DOHH2 (cell line): ENCODE measurements around the gene GALNTL6.

Experiments
- H3F3A ChIP-seq: fragments of 200-600 bp; sonication (generic), shearing (Covaris generic); 2 replicates; pipeline ENCODE4 v1.6.0; 2016; ENCODE audit warnings: antibody characterized with exemption, mild to moderate bottlenecking; ENCODE audit not compliant: control insufficient read depth, insufficient read depth
- H3K27ac ChIP-seq: fragments of 200-600 bp; sonication (generic); 2 replicates; pipeline ENCODE4 v1.5.1; 2014; ENCODE audit warnings: low read depth, mild to moderate bottlenecking, low read length, moderate library complexity
- H3K27me3 ChIP-seq: fragments of 200-600 bp; sonication (generic); 2 replicates; pipeline ENCODE4 v1.6.1; 2014; ENCODE audit warnings: mild to moderate bottlenecking, low read length, mixed read lengths; ENCODE audit not compliant: control insufficient read depth
- H3K36me3 ChIP-seq: fragments of 200-600 bp; sonication (generic); 2 replicates; pipeline ENCODE4 v1.6.1; 2014; ENCODE audit warnings: mild to moderate bottlenecking, low read length, moderate library complexity, mixed read lengths; ENCODE audit not compliant: control insufficient read depth
- H3K4me1 ChIP-seq: fragments of 200-600 bp; sonication (generic); 2 replicates; pipeline ENCODE4 v1.6.1; 2014; ENCODE audit warnings: mild to moderate bottlenecking, low read length, mixed read lengths; ENCODE audit not compliant: control insufficient read depth
- H3K4me2 ChIP-seq: fragments of 200-600 bp; sonication (generic); 2 replicates; pipeline ENCODE4 v1.6.0; 2014; ENCODE audit warnings: mild to moderate bottlenecking, low read length, moderate library complexity
- H3K4me3 ChIP-seq: fragments of 200-600 bp; sonication (generic); 2 replicates; pipeline ENCODE4 v1.5.1; 2014; ENCODE audit warnings: mild to moderate bottlenecking, low read length, mixed read lengths
- H3K79me2 ChIP-seq: fragments of 200-600 bp; sonication (generic); 2 replicates; pipeline ENCODE4 v1.6.1; 2014; ENCODE audit warnings: mild to moderate bottlenecking, low read length, mixed read lengths; ENCODE audit not compliant: control insufficient read depth
- H3K9me2 ChIP-seq: fragments of 200-600 bp; sonication (generic); replicated peaks from 2 replicates; pipeline ENCODE4 v1.6.1; 2014; ENCODE audit warnings: mild to moderate bottlenecking, low read length, mixed read lengths; ENCODE audit not compliant: control insufficient read depth
- H3K9me3 ChIP-seq: fragments of 200-600 bp; sonication (generic); 2 replicates; pipeline ENCODE4 v1.6.1; 2014; ENCODE audit warnings: antibody characterized with exemption, low read length, mixed read lengths; ENCODE audit not compliant: control insufficient read depth, insufficient read depth
- H4K20me1 ChIP-seq: fragments of 200-600 bp; sonication (generic); 2 replicates; pipeline ENCODE4 v1.6.0; 2014; ENCODE audit warnings: low read depth, mild to moderate bottlenecking, antibody characterized with exemption, low read length, moderate library complexity; ENCODE audit not compliant: control insufficient read depth, insufficient read depth
- EZH2phosphoT487 ChIP-seq: fragments of 200-600 bp; sonication (generic); IDR thresholded peaks from 2 replicates; pipeline ENCODE4 v1.6.1; 2017; ENCODE audit warnings: borderline replicate concordance, mild to moderate bottlenecking, antibody characterized with exemption, low read length, moderate library complexity, mixed read lengths
- TF ChIP-seq, protein P1 (sequence below): fragments of 200-600 bp; sonication (generic); IDR thresholded peaks from one replicate; pipeline ENCODE4 v1.5.1; 2014; ENCODE audit warnings: antibody characterized with exemption, mild to moderate bottlenecking, low read depth, low read length; ENCODE audit not compliant: poor library complexity, severe bottlenecking

GALNTL6 gene

DNA sequence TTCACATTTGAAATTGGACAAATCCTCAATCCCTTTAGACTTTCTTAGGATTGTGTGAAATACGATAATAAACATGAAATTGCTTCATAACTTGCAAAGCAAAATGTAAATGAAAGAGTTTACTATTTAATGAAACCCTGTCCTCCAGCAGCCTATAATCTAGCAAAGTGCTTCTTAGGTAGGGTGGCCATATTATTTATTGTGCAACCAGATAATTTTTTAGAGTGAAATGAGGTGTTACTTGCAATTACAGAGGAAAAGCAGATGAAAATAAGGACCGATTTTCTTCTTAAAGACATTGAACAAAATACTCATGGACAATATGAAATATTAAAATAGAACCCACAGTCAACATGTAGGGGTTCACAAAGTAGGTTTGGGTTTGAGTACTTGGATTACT is 1239.2 kb downstream of the GALNTL6 start:
- H3F3A ChIP-seq, result no peaks in the 10 kb centered on the region
- no peak overlapping the region for H3K4me3 ChIP-seq
- no peaks in the 10 kb centered on the region for H3K79me2 ChIP-seq
- H3K27me3 ChIP-seq, result peaks cover 19% of the 10 kb centered on the region
- H3K9me3 ChIP-seq, result no peaks in the 10 kb centered on the region
- H3K4me2 ChIP-seq, result no peak overlapping the region
- H3K9me2 ChIP-seq, result no peaks in the 10 kb centered on the region
- no peaks in the 10 kb centered on the region for H3K36me3 ChIP-seq
- no peak overlapping the region for H3K27ac ChIP-seq
- TF ChIP-seq, protein P1, sequence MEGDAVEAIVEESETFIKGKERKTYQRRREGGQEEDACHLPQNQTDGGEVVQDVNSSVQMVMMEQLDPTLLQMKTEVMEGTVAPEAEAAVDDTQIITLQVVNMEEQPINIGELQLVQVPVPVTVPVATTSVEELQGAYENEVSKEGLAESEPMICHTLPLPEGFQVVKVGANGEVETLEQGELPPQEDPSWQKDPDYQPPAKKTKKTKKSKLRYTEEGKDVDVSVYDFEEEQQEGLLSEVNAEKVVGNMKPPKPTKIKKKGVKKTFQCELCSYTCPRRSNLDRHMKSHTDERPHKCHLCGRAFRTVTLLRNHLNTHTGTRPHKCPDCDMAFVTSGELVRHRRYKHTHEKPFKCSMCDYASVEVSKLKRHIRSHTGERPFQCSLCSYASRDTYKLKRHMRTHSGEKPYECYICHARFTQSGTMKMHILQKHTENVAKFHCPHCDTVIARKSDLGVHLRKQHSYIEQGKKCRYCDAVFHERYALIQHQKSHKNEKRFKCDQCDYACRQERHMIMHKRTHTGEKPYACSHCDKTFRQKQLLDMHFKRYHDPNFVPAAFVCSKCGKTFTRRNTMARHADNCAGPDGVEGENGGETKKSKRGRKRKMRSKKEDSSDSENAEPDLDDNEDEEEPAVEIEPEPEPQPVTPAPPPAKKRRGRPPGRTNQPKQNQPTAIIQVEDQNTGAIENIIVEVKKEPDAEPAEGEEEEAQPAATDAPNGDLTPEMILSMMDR, result no peak
- TF ChIP-seq EZH2phosphoT487, result no peak
- no peaks in the 10 kb centered on the region for H4K20me1 ChIP-seq
- H3K4me1 ChIP-seq, result no peaks in the 10 kb centered on the region

DNA sequence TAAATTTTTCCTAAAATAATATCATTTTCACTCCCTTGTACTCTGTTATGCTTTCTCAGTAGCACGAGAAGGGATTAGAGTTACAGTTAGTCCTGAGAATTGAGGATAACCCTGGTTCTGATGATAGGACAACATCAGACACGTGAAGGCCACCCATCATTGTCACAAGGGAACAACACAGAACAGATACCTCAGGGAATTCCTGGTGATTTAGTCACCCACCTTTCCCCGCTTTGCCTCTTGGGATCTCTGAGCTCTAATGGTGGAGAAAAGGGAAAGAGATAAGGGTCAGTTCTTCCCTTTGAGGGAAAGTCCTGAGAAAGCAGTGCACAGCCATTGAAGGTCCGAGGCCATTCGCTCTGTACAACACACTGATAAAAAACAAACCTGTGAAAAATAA is 1243.1 kb downstream of the GALNTL6 start:
- Histone ChIP-seq H3K79me2 (no peaks in the 10 kb centered on the region), H3K4me1 (no peaks in the 10 kb centered on the region), H3K9me3 (no peaks in the 10 kb centered on the region), H3K4me3 (no peak overlapping the region), H3F3A (no peaks in the 10 kb centered on the region), H4K20me1 (no peaks in the 10 kb centered on the region), H3K27me3 (peaks cover 16% of the 10 kb centered on the region), H3K4me2 (no peak overlapping the region), H3K27ac (no peak overlapping the region), H3K9me2 (no peaks in the 10 kb centered on the region), H3K36me3 (no peaks in the 10 kb centered on the region)
- TF ChIP-seq, protein P1, result no peak
- no peak for TF ChIP-seq EZH2phosphoT487

DNA sequence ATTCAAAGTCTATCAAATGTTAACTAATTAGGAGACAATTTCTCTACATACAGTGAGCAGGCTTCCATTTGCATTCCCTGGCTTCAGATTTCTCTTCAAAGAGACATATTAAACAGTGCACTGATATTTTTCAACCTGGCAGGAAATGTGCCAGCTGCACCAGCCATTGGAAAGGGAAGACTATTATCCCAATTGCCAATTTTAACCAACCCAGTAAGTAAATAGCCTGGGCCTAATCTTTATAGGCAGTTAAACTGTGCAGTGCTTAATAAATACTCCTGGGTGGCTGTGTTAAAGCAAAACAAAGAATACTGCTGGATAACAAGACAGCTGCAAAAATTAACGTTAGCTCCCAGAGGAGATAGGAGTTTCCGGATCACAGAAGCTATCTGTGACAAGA is 1243.5 kb downstream of the GALNTL6 start:
- Histone ChIP-seq H3K4me3 (no peak overlapping the region), H3K36me3 (no peaks in the 10 kb centered on the region), H3K27ac (no peak overlapping the region), H3K9me3 (no peaks in the 10 kb centered on the region), H3F3A (no peaks in the 10 kb centered on the region), H3K4me2 (no peak overlapping the region), H3K79me2 (no peaks in the 10 kb centered on the region), H3K9me2 (no peaks in the 10 kb centered on the region), H3K4me1 (no peaks in the 10 kb centered on the region), H4K20me1 (no peaks in the 10 kb centered on the region), H3K27me3 (peaks cover 16% of the 10 kb centered on the region)
- TF ChIP-seq EZH2phosphoT487, result no peak
- TF ChIP-seq, protein P1, result no peak

DNA sequence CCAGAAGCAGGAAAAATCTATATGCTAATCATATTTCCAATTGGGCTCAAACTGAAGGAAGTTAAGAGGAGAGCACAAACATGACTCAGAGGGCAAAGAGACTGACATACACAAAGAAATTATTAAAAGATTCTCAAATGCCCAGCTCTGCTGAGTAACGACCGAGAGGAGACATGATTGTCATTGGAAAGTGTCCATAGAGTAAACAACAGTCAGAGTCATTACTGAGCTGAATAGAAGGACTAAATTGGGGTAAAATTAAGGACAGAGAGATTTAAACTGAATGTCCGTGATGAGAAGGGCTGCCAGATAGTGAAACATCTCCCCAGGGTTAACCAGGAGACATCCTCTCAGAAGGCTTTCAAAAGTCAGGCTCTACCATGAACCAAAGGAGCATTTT is 1244.2 kb downstream of the GALNTL6 start:
- Histone ChIP-seq H3K27ac (no peak overlapping the region), H3F3A (no peaks in the 10 kb centered on the region), H3K4me1 (no peaks in the 10 kb centered on the region), H3K79me2 (no peaks in the 10 kb centered on the region), H3K4me2 (no peak overlapping the region), H4K20me1 (no peaks in the 10 kb centered on the region), H3K9me2 (no peaks in the 10 kb centered on the region), H3K9me3 (no peaks in the 10 kb centered on the region), H3K4me3 (no peak overlapping the region), H3K27me3 (peaks cover 16% of the 10 kb centered on the region), H3K36me3 (no peaks in the 10 kb centered on the region)
- TF ChIP-seq, protein P1, result no peak
- TF ChIP-seq EZH2phosphoT487, result no peak
